ENCODE data around the gene ZMYND12.

- TF ChIP-seq EZH2 (IDR thresholded peaks at IDR 0.05; ENCODE audit: low read length, missing control alignments) (no peak), CTCF (conservative IDR thresholded peaks at IDR 0.05 in 1 of 2, IDR thresholded peaks at IDR 0.05 in 1 of 2; ENCODE audit: low read depth in 1 of 2, low read length in 2 of 2) (no peak)
Measured at GRCh38 chr1:42479621-42480020, 23.8 kb upstream of the ZMYND12 start.
